Uterus (tissue), 4 donors: ENCODE data around the gene CABCOCO1. TPM values are rescaled to one million over a fixed set of nuclear protein-coding genes. Genes with fewer than 3 reads are reported as not detected.

Source experiments
- DNase-seq, 2 donors: peaks; one replicate each; pipeline ENCODE4 v3.0.0-alpha.2; 2019 to 2020
- H3K27ac ChIP-seq, 2 donors: fragments of 200-600 bp; sonication (generic); 1 replicate in 1 of 2; 2 replicates in 1 of 2; pipeline ENCODE4 v1.5.1; 2016 to 2018
- H3K27me3 ChIP-seq, 2 donors: fragments of 200-600 bp; sonication (generic); one replicate each; pipeline ENCODE4 v1.5.1; 2018 to 2019; ENCODE audit warnings: control low read depth in 1 of 2
- H3K36me3 ChIP-seq, 2 donors: fragments of 200-600 bp; sonication (generic); one replicate each; pipeline ENCODE4 v1.5.1; 2019; ENCODE audit warnings: control low read depth in 1 of 2
- H3K4me1 ChIP-seq, 2 donors: fragments of 200-600 bp; sonication (generic); one replicate each; pipeline ENCODE4 v1.5.1; 2018 to 2019; ENCODE audit warnings: control low read depth in 1 of 2
- H3K4me3 ChIP-seq, 2 donors: fragments of 200-600 bp; sonication (generic); 1 replicate in 1 of 2; 2 replicates in 1 of 2; pipeline ENCODE4 v1.5.1; 2018 to 2019; ENCODE audit warnings: mild to moderate bottlenecking in 1 of 2
- H3K9me3 ChIP-seq, 2 donors: fragments of 200-600 bp; sonication (generic); one replicate each; pipeline ENCODE4 v1.5.1; 2019; ENCODE audit warnings: control low read depth in 1 of 2
- POLR2A ChIP-seq, 2 donors: fragments of 450-650 bp; IDR thresholded peaks; one replicate each; pipeline ENCODE4 v1.6.1; 2016; ENCODE audit warnings: antibody characterized with exemption in 2 of 2, mild to moderate bottlenecking in 1 of 2, moderate library complexity in 1 of 2
- intact Hi-C: fragments of 100-400 bp; cut with DNase I; formaldehyde crosslinking; loops from one replicate; pipeline ENCODE4 v1.15.1; 2023; ENCODE audit warnings: low total_unique reads
- total RNA-seq, 4 donors: library from RNA; depleted of rRNA in 3 of 4; stranded (reverse); fragments of >200 nt in 3 of 4; gene quantifications; one replicate each; pipeline versions ENCODE4 v1.1.0 to v1.2.4, GENCODE V29; 2014 to 2023
- TF ChIP-seq, protein P1 (sequence below), 4 experiments: fragments of 200-600 bp in 2 of 4; fragments of 450-650 bp in 2 of 4; sonication (generic) in 2 of 4; IDR thresholded peaks; one replicate each; pipeline ENCODE4 v1.5.1; 2016 to 2019; ENCODE audit warnings: antibody characterized with exemption in 4 of 4, mild to moderate bottlenecking in 2 of 4, moderate library complexity in 1 of 4
- donor health status: DM: yes; HTN: yes; CAD: no.

Gene CABCOCO1
- total RNA-seq, 4 donors from 2014 or later, result 1.9 to 6.7 TPM; not detected in 2

DNA sequence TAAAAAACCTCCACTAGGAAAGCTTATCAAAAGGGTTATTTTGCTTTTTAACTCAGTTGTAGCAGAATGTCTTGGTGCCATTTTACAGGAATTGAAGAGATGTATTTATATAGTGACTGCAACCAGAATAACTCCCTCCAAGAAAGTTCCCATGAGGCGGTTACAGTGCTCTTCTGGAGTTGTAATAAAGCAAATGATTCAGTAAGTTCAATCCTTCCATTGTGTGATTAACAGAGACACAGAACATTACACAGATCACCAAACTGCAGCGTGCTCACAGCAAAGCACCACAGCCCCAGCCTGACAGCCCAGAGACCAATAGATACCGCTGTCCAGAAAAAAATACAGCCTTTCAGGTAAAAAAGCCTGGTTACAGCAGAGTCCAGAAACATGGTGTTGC lies 21.9 kb upstream of the CABCOCO1 start:
- no peak overlapping the region for H3K27ac ChIP-seq
- H3K4me3 ChIP-seq, result no peak overlapping the region
- H3K4me1 ChIP-seq, result no peaks in the 10 kb centered on the region
- intact Hi-C loops, result no loop called here
- TF ChIP-seq, protein P1, sequence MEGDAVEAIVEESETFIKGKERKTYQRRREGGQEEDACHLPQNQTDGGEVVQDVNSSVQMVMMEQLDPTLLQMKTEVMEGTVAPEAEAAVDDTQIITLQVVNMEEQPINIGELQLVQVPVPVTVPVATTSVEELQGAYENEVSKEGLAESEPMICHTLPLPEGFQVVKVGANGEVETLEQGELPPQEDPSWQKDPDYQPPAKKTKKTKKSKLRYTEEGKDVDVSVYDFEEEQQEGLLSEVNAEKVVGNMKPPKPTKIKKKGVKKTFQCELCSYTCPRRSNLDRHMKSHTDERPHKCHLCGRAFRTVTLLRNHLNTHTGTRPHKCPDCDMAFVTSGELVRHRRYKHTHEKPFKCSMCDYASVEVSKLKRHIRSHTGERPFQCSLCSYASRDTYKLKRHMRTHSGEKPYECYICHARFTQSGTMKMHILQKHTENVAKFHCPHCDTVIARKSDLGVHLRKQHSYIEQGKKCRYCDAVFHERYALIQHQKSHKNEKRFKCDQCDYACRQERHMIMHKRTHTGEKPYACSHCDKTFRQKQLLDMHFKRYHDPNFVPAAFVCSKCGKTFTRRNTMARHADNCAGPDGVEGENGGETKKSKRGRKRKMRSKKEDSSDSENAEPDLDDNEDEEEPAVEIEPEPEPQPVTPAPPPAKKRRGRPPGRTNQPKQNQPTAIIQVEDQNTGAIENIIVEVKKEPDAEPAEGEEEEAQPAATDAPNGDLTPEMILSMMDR (IDR thresholded peaks at IDR 0.05), result no peak
- no peak for TF ChIP-seq POLR2A (IDR thresholded peaks at IDR 0.05)
- no peaks in the 10 kb centered on the region for H3K9me3 ChIP-seq
- no peaks in the 10 kb centered on the region for H3K27me3 ChIP-seq
- DNase-seq, result no peak
- no peaks in the 10 kb centered on the region for H3K36me3 ChIP-seq

DNA sequence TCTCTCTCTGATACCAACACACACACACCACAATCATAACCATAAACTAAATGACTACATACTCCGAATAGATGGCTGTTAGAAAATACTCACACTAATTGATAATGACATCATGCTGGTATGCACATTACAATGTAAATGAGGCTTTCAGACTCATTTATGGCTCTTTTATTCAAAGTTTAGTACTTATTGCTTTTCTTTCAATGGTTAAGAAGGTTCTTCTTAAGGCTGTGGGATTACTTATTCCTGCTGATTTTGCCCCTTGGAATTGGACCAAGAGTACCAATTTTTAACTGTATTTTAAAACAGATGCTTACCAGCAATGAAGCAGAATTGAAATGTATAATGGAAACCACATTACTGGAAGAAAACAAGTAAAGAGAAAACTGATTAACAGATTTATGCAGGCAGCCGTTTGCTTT lies 20.6 kb upstream of the CABCOCO1 start:
- Histone ChIP-seq H3K27me3 (no peaks in the 10 kb centered on the region), H3K27ac (no peak overlapping the region), H3K9me3 (no peaks in the 10 kb centered on the region), H3K4me3 (no peak overlapping the region), H3K4me1 (no peaks in the 10 kb centered on the region), H3K36me3 (no peaks in the 10 kb centered on the region)
- intact Hi-C loops, result no loop called here
- DNase-seq, result no peak
- no peak for TF ChIP-seq POLR2A (IDR thresholded peaks at IDR 0.05)
- TF ChIP-seq, protein P1 (IDR thresholded peaks at IDR 0.05), result no peak

DNA sequence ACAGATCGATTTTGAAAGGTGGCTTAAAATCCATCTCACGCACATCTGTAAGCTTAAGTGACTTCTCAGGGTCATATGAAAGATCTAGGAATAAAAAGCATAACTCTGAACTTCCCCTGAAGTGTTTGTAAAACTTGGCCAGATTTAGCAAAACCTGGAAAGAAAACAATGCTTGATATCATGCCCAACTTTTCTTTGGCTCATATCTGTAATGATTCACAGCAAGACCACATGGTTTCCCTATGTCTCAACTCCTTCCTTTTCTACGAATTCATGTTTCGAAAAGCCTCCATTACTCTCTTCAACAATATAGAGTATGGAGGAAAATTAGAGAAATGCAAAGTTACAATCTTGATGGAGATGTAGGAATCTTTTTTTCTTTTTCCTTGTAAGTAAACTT lies 20.1 kb upstream of the CABCOCO1 start:
- Histone ChIP-seq H3K9me3 (no peaks in the 10 kb centered on the region), H3K36me3 (no peaks in the 10 kb centered on the region), H3K27me3 (no peaks in the 10 kb centered on the region), H3K4me1 (no peaks in the 10 kb centered on the region), H3K4me3 (no peak overlapping the region), H3K27ac (peak overlapping the region in 1 of 2 donors; percentile 30)
- no peak for DNase-seq
- TF ChIP-seq, protein P1 (IDR thresholded peaks at IDR 0.05), result no peak
- no peak for TF ChIP-seq POLR2A (IDR thresholded peaks at IDR 0.05)
- intact Hi-C loops, result no loop called here

DNA sequence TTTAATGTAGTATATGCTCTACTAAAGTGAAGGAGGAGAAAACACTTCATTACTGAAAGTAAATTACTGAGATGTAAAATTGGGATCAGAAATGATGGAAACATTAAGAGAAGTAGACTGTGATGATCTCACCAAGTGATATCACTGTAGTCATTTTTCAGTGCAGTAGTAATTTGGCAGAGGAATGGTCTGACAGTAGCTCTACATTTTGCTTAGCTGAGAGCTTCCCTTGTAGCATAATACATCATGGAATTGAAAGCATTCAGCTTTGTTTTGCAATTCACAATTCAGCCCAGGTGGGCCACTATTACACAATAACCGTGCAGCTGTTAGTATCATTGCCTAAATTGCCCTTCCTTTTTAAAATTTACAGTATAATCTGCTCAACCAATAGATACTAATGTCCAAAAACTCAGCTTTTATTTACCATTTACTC lies 19.4 kb upstream of the CABCOCO1 start:
- Histone ChIP-seq H3K36me3 (no peaks in the 10 kb centered on the region), H3K27me3 (no peaks in the 10 kb centered on the region), H3K4me1 (no peaks in the 10 kb centered on the region), H3K4me3 (no peak overlapping the region), H3K27ac (peak overlapping the region in 1 of 2 donors; percentile 30), H3K9me3 (no peaks in the 10 kb centered on the region)
- DNase-seq, result peak in 1 of 2 donors; percentile 21
- TF ChIP-seq, protein P1 (IDR thresholded peaks at IDR 0.05), result no peak
- TF ChIP-seq POLR2A (IDR thresholded peaks at IDR 0.05), result no peak
- intact Hi-C loops, result no loop called here

DNA sequence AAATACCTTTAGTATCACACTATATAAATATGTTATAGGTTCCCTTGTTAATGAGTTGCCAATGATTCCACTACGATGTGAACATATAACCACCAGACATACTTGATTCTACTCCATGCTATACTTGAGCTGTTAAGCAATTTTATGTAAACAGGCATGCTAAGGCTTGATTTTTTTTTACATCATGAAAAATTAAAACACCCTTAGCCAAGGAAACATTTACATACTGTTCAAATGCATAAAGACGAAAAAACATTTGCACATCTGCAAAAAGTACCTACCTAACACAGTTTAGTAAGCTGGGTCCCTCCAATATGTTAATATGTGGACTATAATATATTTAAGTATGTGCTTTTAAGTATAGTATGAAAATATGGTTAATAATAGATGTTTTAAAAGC lies 9.0 kb upstream of the CABCOCO1 start:
- no peak for DNase-seq
- Histone ChIP-seq H3K27ac (no peak overlapping the region), H3K36me3 (no peaks in the 10 kb centered on the region), H3K9me3 (no peaks in the 10 kb centered on the region), H3K4me3 (no peak overlapping the region), H3K27me3 (no peaks in the 10 kb centered on the region), H3K4me1 (no peaks in the 10 kb centered on the region)
- TF ChIP-seq, protein P1 (IDR thresholded peaks at IDR 0.05), result no peak
- TF ChIP-seq POLR2A (IDR thresholded peaks at IDR 0.05), result no peak
- intact Hi-C loops, result no loop called here
